H1 (cell line): ENCODE measurements around the gene LONRF2. TPM values are rescaled to one million over a fixed set of nuclear protein-coding genes. Genes with fewer than 3 reads are reported as not detected.

ENCODE experiments used
- CTCF ChIA-PET: fragments of 300-600 bp; sonication (Branson Sonifier 250); formaldehyde crosslinking; loops from one replicate; lab custom pipeline; 2021; ENCODE audit not compliant: partially characterized antibody; lab: Charles Lee
- POLR2A ChIA-PET: fragments of 300-600 bp; sonication (Branson Sonifier 250); formaldehyde crosslinking; loops from one replicate; lab custom pipeline; 2021; ENCODE audit warnings: inconsistent platforms; ENCODE audit not compliant: partially characterized antibody; lab: Charles Lee
- DNase-seq, 2 experiments: peaks; one replicate each; pipeline versions ENCODE4 v3.0.0 to v3.0.0-alpha.2; 2010 to 2022; ENCODE audit warnings: low spot score in 2 of 2, low read depth in 1 of 2, mixed read lengths in 1 of 2
- FAIRE-seq: peaks from 2 replicates; lab custom pipeline; 2011; peaks lifted over from hg19 to GRCh38; lab: Jason Lieb, UNC
- H2AFZ ChIP-seq: 2 replicates; pipeline ENCODE4 v1.8.1; 2012; ENCODE audit warnings: low read length, inconsistent platforms
- H2AK5ac ChIP-seq: 2 replicates; pipeline ENCODE4 v1.6.1; 2013; ENCODE audit warnings: low read depth, low read length
- H2BK120ac ChIP-seq: replicated peaks from 2 replicates; pipeline ENCODE3; 2013; ENCODE audit warnings: low read depth, low read length, inconsistent platforms
- H2BK12ac ChIP-seq: 2 replicates; pipeline ENCODE4 v1.6.1; 2013; ENCODE audit warnings: low read depth, low read length
- H2BK15ac ChIP-seq: 2 replicates; pipeline ENCODE4 v1.6.1; 2013; ENCODE audit warnings: low read length
- H2BK20ac ChIP-seq: 2 replicates; pipeline ENCODE4 v1.6.1; 2013; ENCODE audit warnings: low read length
- H2BK5ac ChIP-seq: 2 replicates; pipeline ENCODE4 v1.6.1; 2013; ENCODE audit warnings: low read depth, low read length
- H3K14ac ChIP-seq: 2 replicates; pipeline ENCODE4 v1.6.1; 2013; ENCODE audit warnings: inconsistent platforms; ENCODE audit not compliant: insufficient read length
- H3K18ac ChIP-seq: 2 replicates; pipeline ENCODE4 v1.6.1; 2013; ENCODE audit warnings: low read length; ENCODE audit errors: extremely low read depth
- H3K23ac ChIP-seq: 2 replicates; pipeline ENCODE4 v1.6.1; 2013; ENCODE audit warnings: inconsistent platforms; ENCODE audit not compliant: insufficient read length
- H3K23me2 ChIP-seq: 2 replicates; pipeline ENCODE4 v1.6.1; 2013; ENCODE audit warnings: low read depth, low read length
- H3K27ac ChIP-seq: 2 replicates; pipeline ENCODE4 v1.6.1; 2011; ENCODE audit warnings: low read depth, low read length, inconsistent platforms
- H3K27me3 ChIP-seq, 4 experiments: replicated peaks in 1 of 4; 1 replicate in 1 of 4; 2 replicates in 3 of 4; pipeline versions ENCODE4 v1.6.1 to v1.8.1; 2011 to 2013; ENCODE audit warnings: low read length in 3 of 4, mild to moderate bottlenecking in 3 of 4, inconsistent platforms in 2 of 4, mixed read lengths in 2 of 4, moderate library complexity in 1 of 4; ENCODE audit not compliant: control insufficient read depth in 3 of 4, insufficient read depth in 3 of 4; ENCODE audit errors: extremely low read depth in 1 of 4
- H3K36me3 ChIP-seq, 4 experiments: 2 replicates each; pipeline versions ENCODE4 v1.6.1 to v1.8.1; 2011 to 2013; ENCODE audit warnings: mild to moderate bottlenecking in 4 of 4, low read length in 3 of 4, moderate library complexity in 2 of 4, control low read depth in 1 of 4, inconsistent platforms in 1 of 4; ENCODE audit not compliant: insufficient read depth in 4 of 4, control insufficient read depth in 2 of 4
- H3K4ac ChIP-seq: replicated peaks from 2 replicates; pipeline ENCODE3; 2013; ENCODE audit warnings: low read length, low read depth, mixed read lengths, inconsistent platforms; ENCODE audit not compliant: insufficient read length
- H3K4me1 ChIP-seq, 4 experiments: replicated peaks in 1 of 4; 1 replicate in 1 of 4; 2 replicates in 3 of 4; pipeline versions ENCODE4 v1.6.1 to v1.8.1; 2011 to 2013; ENCODE audit warnings: low read length in 3 of 4, inconsistent platforms in 2 of 4, mixed read lengths in 1 of 4; ENCODE audit not compliant: insufficient read depth in 4 of 4, control insufficient read depth in 3 of 4
- H3K4me2 ChIP-seq, 2 experiments: 2 replicates each; pipeline versions ENCODE4 v1.6.1 to v1.8.1; 2011 to 2013; ENCODE audit warnings: low read depth in 2 of 2, low read length in 2 of 2, control low read depth in 1 of 2, inconsistent platforms in 1 of 2, mild to moderate bottlenecking in 1 of 2; ENCODE audit not compliant: insufficient read depth in 1 of 2
- H3K4me3 ChIP-seq, 4 experiments: fragments of 200-600, 300-600 bp in 1 of 4; sonication (generic), shearing (Covaris generic), sonication (Bioruptor Twin) in 1 of 4; 2 replicates each; pipeline versions ENCODE4 v1.5.1 to v1.8.1; 2011 to 2016; ENCODE audit warnings: low read length in 4 of 4, low read depth in 3 of 4, control low read depth in 2 of 4, inconsistent platforms in 2 of 4, mild to moderate bottlenecking in 2 of 4, mixed read lengths in 1 of 4, moderate library complexity in 1 of 4; ENCODE audit not compliant: insufficient read depth in 2 of 4; ENCODE audit errors: extremely low read depth in 1 of 4
- H3K56ac ChIP-seq: replicated peaks from 2 replicates; pipeline ENCODE3; 2013; ENCODE audit warnings: low read depth, mild to moderate bottlenecking, mixed read lengths, low read length, inconsistent platforms; ENCODE audit not compliant: insufficient read length
- H3K79me1 ChIP-seq: 2 replicates; pipeline ENCODE4 v1.6.1; 2013; ENCODE audit warnings: low read depth, low read length, control low read depth
- H3K79me2 ChIP-seq, 2 experiments: 2 replicates each; pipeline versions ENCODE4 v1.6.1 to v1.8.1; 2012 to 2013; ENCODE audit warnings: low read length in 2 of 2, mild to moderate bottlenecking in 2 of 2, inconsistent platforms in 1 of 2; ENCODE audit not compliant: insufficient read depth in 2 of 2, control insufficient read depth in 1 of 2
- H3K9ac ChIP-seq, 4 experiments: replicated peaks in 1 of 4; 1 replicate in 1 of 4; 2 replicates in 3 of 4; pipeline versions ENCODE4 v1.6.1 to v1.8.1; 2011 to 2013; ENCODE audit warnings: low read depth in 3 of 4, low read length in 3 of 4, control low read depth in 2 of 4, mild to moderate bottlenecking in 2 of 4, moderate library complexity in 2 of 4, inconsistent platforms in 1 of 4; ENCODE audit errors: extremely low read depth in 1 of 4
- H3K9me3 ChIP-seq, 2 experiments: 2 replicates each; pipeline versions ENCODE4 v1.6.1 to v1.8.1; 2012 to 2013; ENCODE audit warnings: mild to moderate bottlenecking in 2 of 2, moderate library complexity in 2 of 2, control low read depth in 1 of 2, inconsistent platforms in 1 of 2, low read depth in 1 of 2, low read length in 1 of 2, mixed read lengths in 1 of 2; ENCODE audit not compliant: insufficient read depth in 2 of 2
- H4K20me1 ChIP-seq, 2 experiments: replicated peaks in 1 of 2; 2 replicates each; pipeline versions ENCODE3 to v1.8.1; 2011 to 2013; ENCODE audit warnings: inconsistent platforms in 2 of 2, low read length in 2 of 2, mild to moderate bottlenecking in 1 of 2; ENCODE audit not compliant: insufficient read depth in 2 of 2, control insufficient read depth in 1 of 2
- H4K5ac ChIP-seq: 2 replicates; pipeline ENCODE4 v1.6.1; 2013; ENCODE audit warnings: low read length, low read depth, mixed read lengths, inconsistent platforms; ENCODE audit not compliant: insufficient read length
- H4K8ac ChIP-seq: 2 replicates; pipeline ENCODE4 v1.8.0; 2013; ENCODE audit warnings: mild to moderate bottlenecking, moderate library complexity, low read length, inconsistent platforms; ENCODE audit not compliant: insufficient read depth; ENCODE audit errors: extremely low read depth
- H4K91ac ChIP-seq: replicated peaks from 2 replicates; pipeline ENCODE3; 2013; ENCODE audit warnings: low read length, mixed read lengths, inconsistent platforms; ENCODE audit not compliant: insufficient read length
- ATF2 ChIP-seq: IDR thresholded peaks from 2 replicates; pipeline ENCODE4 v1.6.1; 2012; ENCODE audit warnings: low read length, inconsistent platforms
- BCL11A ChIP-seq, 2 experiments: IDR thresholded peaks; one replicate each; pipeline ENCODE4 v1.6.1; 2011; ENCODE audit warnings: low read depth in 2 of 2, low read length in 2 of 2, mild to moderate bottlenecking in 2 of 2
- KDM1A ChIP-seq: fragments of 200-600, 300-600 bp; sonication (generic); IDR thresholded peaks from 2 replicates; pipeline ENCODE4 v1.7.1; 2016; ENCODE audit warnings: mild to moderate bottlenecking, low read length, borderline replicate concordance
- KDM5A ChIP-seq: fragments of 200-600 bp; IDR thresholded peaks from 2 replicates; pipeline ENCODE4 v1.7.1; 2012; ENCODE audit warnings: mild to moderate bottlenecking, low read length, inconsistent platforms, mixed read lengths
- NANOG ChIP-seq: IDR thresholded peaks from 2 replicates; pipeline ENCODE4 v1.6.1; 2011; ENCODE audit warnings: low read length, low read depth, mild to moderate bottlenecking, inconsistent platforms; ENCODE audit not compliant: insufficient read depth, poor library complexity, severe bottlenecking
- RBBP5 ChIP-seq: IDR thresholded peaks from 2 replicates; pipeline ENCODE4 v1.7.1; 2012; ENCODE audit warnings: low read depth, mild to moderate bottlenecking, inconsistent platforms, low read length, moderate library complexity, borderline replicate concordance
- TCF12 ChIP-seq: IDR thresholded peaks from 2 replicates; pipeline ENCODE4 v1.6.1; 2011; ENCODE audit warnings: low read depth, mild to moderate bottlenecking, low read length
- USF2 ChIP-seq: IDR thresholded peaks from 2 replicates; pipeline ENCODE4 v1.6.1; 2011; ENCODE audit warnings: low read length, improper control_type of control experiment
- WGBS, 2 experiments: shearing (Covaris generic) in 1 of 2; methylation state at CpG; one replicate each; pipeline versions ENCODE4 v1.1.6 to v1.1.7; 2013 to 2015; ENCODE audit warnings: low lambda C conversion rate in 2 of 2, mixed read lengths in 2 of 2, inconsistent platforms in 1 of 2, low coverage in 1 of 2, missing lambda C conversion rate in 1 of 2; ENCODE audit not compliant: insufficient replicate concordance in 2 of 2, insufficient coverage in 1 of 2, insufficient read length in 1 of 2; ENCODE audit errors: extremely low coverage in 1 of 2, missing lambda C conversion rate in 1 of 2; 5-methylcytosine and 5-hydroxymethylcytosine counted together
- polyA plus RNA-seq, 7 experiments: library from polyadenylated mRNA; depleted of rRNA in 3 of 7; stranded (reverse) in 5 of 7; unstranded in 2 of 7; fragments of >200 nt in 5 of 7; fragments of 200-250 nt in 2 of 7; gene quantifications; 1 replicate in 5 of 7; 2 replicates in 1 of 7; 4 replicates in 1 of 7; pipeline versions ENCODE4 v1.2.1 to v1.2.3, GENCODE V29; 2011 to 2013; ENCODE audit warnings: missing spikeins in 2 of 7, mixed read lengths in 2 of 7
- total RNA-seq: library from RNA; stranded (reverse); fragmentation: NEBNext Ultra II Directional; extraction: Animal tissue kit (Norgen Biotek cat#: 25700); gene quantifications from 2 replicates; pipeline ENCODE4 v1.2.1, GENCODE V29; 2021

LONRF2 gene
- total and polyA plus RNA-seq, 2 of the 8 experiments (the other 6 are each of a cell fraction or from before 2014, with no cell fraction given), result 0.24 to 0.74 TPM

- Histone ChIP-seq H4K20me1 (no peaks in the 10 kb centered on the region), H3K18ac (no peak overlapping the region), H4K8ac (no peak overlapping the region), H3K27me3 (no peaks in the 10 kb centered on the region), H2BK20ac (no peak overlapping the region), H3K4me2 (no peak overlapping the region), H3K36me3 (no peaks in the 10 kb centered on the region), H2BK5ac (no peak overlapping the region), H2AFZ (no peak overlapping the region), H3K27ac (no peak overlapping the region), H3K4me3 (no peak overlapping the region), H2BK12ac (no peak overlapping the region), H3K9me3 (no peaks in the 10 kb centered on the region), H3K23me2 (no peaks in the 10 kb centered on the region), H2BK15ac (no peak overlapping the region), H3K79me1 (no peaks in the 10 kb centered on the region), H3K4ac (no peak overlapping the region), H3K23ac (no peak overlapping the region), H2BK120ac (no peak overlapping the region), H2AK5ac (no peak overlapping the region), H3K4me1 (no peaks in the 10 kb centered on the region), H3K14ac (no peak overlapping the region), H3K79me2 (no peaks in the 10 kb centered on the region), H3K9ac (no peak overlapping the region), H4K5ac (no peak overlapping the region), H4K91ac (no peak overlapping the region), H3K56ac (no peak overlapping the region)
- no peak for DNase-seq
- CTCF ChIA-PET, result interaction anchor here (11.8 kb wide), 1 partner anchor 6 kb away, joined by 178 read pairs; no protein-coding TSS in a partner anchor
- POLR2A ChIA-PET, result no interaction called here
- no peak for FAIRE-seq
- 91% methylated on average over 17 of the region's 17 CpGs; no CpG with 5 or more reads in 1 of the 2 experiments for WGBS, 2 experiments
- TF ChIP-seq BCL11A (IDR thresholded peaks at IDR 0.05; ENCODE audit: low read depth in 2 of 2, low read length in 2 of 2) (no peak), TCF12 (no peak), KDM1A (no peak), KDM5A (no peak), RBBP5 (no peak), ATF2 (no peak), NANOG (no peak), USF2 (no peak)
These were observed 69.2 kb downstream of the LONRF2 start for GRCh38 chr2:100252811-100253698.
